HG02884 (cell line): Measurements from ENCODE around the gene HAGH.

Experiments used
- ATAC-seq: cut with Tn5 transposase; IDR thresholded peaks from one replicate; pipeline ENCODE4 v1.9.1; 2021; ENCODE audit warnings: mild to moderate bottlenecking, moderate library complexity; ENCODE audit not compliant: unreplicated experiment

Gene HAGH

DNA sequence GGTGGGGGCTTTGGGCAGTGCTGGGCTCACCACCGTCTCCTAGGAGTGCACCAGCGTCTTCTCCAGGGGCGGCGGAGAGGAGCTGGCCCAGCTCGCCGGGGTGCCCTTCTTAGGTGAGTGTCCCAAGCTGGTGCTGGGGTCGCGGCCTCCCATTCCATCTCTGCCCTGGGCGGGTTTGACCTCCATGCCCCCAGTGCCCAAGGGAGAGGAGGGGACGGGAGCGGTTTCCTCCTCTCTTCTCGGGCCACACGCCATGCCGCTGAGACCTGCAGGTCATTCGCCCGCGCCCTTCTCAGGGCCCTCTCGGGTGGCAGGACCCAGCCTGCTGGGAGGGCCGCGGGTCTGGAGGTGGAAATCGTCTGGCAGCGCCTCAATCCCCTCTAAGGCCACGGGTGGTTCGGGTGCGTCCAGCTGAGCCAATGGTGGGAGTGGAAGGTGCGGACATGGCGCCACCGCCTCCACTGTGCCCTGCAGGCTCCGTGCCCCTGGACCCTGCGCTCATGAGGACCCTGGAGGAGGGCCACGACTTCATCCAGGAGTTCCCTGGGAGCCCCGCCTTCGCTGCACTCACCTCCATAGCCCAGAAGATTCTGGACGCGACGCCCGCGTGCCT lies 38.4 kb downstream of the HAGH start:
- ATAC-seq = no peak

DNA sequence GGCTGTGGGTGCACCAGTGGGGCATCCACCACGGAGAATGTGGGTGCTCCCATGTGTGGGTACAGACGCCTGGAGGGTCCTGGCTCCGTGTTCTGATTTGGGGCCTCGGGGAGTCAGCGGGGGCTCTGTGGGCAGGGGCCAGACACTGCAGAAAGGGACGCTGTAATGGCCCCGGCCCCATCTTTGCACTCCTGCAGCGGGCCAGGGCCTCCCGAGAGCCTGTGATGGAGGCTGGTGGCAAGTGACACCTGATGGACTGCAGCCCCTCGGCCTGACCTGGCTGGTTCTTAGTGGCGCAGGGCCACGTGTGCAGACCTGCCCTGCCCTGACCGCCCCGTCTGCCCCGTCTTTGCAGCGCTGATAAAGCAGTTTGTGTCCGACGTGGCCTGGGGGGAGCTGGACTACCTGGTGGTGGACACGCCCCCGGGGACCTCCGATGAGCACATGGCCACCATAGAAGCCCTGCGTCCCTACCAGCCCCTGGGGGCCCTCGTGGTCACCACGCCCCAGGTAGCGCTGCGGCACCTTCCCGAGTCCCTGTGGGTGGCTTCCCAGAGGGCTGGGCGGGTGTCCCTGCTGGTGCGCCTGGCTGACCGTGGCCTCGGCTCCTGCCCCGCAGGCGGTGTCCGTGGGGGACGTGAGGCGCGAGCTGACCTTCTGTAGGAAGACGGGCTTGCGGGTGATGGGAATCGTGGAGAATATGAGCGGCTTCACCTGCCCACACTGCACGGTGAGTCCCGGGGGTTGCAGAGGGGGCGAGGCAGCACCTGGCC lies 39.1 kb downstream of the HAGH start:
- ATAC-seq = no peak

DNA sequence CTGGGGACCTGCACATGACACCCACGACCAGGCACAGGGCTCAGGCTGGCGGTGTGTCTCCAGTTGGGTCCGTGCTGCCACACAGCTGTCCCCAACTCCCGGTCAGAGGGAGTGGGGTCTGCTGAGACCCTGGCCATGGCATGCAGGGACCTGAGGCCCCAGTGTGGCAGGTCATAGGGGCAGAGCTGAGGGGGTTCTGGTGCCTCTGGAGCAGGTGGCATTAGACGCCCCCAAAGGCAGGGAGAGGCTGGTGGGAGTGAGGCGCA lies 39.6 kb downstream of the HAGH start:
- ATAC-seq = no peak

DNA sequence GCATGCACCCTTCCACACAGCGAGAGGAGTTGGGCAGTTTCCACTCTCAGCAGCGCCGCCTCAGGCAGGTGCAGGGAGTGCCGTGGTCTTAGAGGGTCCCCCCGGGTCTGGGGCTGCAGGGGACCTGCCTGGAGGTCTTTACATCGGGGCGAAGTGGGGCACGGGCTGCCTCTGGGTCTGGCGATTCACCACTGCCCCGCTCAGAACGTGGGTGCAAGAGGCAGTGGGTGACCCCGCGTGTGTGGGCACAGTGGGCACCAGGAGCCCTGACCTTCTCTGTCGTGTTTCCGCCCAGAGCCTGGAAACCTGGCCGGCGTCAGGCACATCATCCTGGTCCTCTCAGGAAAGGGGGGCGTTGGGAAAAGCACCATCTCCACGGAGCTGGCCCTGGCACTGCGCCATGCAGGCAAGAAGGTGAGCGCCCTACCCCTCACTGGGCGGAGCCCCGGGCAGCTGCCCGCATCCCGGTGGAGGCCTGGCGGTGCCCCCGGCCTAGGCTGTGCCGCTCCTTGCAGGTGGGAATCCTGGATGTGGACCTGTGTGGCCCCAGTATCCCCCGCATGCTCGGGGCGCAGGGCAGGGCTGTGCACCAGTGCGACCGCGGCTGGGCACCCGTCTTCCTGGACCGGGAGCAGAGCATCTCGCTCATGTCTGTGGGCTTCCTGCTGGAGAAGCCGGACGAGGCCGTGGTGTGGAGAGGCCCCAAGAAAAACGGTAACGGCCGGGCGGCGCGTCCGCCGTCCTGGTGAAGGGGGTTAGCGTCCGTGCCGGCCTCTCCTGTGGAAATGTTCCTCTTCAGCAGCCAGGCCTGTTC lies 40.2 kb downstream of the HAGH start:
- no peak for ATAC-seq

- ATAC-seq = no peak
Measured at GRCh38 chr16:1785846-1786170, 40.8 kb downstream of the HAGH start.

DNA sequence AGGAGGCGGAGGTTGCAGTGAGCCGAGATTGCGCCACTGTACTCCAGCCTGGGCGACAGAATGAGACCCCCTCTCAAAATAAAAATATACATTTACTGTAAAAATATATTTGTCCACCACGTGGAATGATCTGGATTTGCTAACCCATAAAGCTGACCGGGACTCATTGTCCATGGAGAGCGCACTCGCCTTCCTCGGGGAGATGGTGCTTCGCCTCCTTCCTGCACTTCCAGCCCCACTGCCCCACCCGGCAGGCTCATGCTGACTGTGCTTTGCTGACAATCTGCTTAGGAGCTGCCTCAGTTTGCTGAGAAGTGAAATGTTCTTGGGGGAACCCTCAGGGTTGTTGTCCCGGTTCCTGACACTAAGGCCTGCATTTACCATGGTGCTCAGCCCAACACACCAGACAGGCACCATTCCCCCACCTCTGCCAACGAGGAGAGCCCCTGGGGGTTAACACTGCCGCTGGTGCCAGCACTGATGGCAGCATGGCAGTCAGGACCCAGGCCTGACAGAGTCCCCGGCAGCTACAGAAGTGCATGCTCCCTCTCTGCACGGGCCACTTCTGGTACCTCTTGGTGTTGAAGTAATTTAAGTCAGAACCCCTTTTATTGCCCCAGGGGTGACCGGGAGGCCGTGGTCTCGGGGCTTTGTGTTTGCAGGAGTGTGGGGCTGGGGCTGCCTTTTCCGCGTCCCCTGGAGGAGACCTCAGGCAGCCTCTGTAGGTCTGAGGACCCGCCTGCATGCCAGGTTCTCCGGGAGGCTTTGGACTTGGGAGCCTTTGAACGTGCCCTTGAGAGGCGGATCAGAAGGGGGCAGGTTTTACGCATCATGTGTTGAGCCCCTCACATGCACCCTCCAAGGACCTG lies 41.4 kb downstream of the HAGH start:
- no peak for ATAC-seq

GRCh38 chr16:1782408-1783264 lies 44.0 kb downstream of the HAGH start, which contains the start of the genes NUBP2 and SPSB3:
TSS of gene NUBP2 (plus strand) at chr16:1782960. CDS start at chr16:1783021, 61 bp downstream.
TSS of gene SPSB3 (minus strand) at chr16:1782571. CDS start at chr16:1781483, 1,088 bp downstream.
- peak; percentile 78 for ATAC-seq

DNA sequence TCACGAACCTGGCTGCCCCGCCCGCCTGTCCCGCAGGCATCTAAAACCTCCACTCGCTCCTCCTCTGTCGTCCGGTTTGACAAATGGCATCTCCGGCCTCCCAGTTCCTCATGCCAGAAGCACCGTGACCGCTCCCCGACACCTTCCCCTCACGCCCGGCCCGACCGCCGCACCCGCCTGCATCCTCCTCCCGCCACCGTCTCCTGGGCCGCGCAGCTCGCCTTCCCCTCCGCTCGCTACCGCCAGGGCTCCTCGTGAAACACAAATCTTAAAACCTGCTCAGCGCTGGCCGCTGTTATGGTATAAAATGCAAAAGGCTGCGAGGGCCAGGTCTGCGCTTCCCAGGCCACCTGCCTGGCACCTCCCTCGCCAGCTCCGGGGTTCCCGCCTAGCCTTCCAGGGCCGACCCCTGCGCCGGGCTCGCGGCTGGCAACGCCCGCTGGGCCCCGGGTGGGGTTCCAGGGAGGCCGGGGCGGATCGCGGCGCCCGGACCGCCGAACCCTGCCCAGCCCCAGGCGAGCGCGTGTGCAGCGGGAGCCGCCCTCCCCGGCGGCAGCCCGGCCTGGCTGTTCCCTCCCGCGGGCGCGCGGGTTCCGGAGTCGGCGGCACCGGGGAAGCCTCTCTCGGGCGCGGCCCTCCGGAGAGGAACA lies 44.7 kb downstream of the HAGH start:
- ATAC-seq = peak; percentile 3

- ATAC-seq = no peak
Measured at GRCh38 chr16:1781254-1781653, 45.4 kb downstream of the HAGH start.

DNA sequence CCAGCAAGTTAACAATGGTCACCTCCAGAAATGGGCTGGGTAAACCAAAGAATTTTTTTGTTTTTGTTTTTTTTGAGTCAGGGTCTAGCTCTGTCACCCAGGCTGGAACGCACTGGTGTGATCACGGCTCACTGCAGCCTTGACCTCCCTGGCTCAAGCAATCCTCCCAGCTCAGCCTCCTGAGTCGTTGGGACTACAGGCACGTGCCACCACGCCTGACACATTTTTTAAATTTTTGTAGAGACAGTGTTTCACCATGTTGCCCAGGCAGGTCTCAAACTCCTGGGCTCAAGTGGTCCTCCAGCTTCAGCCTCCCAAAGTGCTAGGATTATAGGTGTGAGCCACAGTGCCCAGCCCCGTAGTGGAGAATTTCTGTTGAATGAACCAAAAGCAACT lies 46.0 kb downstream of the HAGH start:
- ATAC-seq = no peak

- no peak for ATAC-seq
Measured at GRCh38 chr16:1779741-1780676, 46.6 kb downstream of the HAGH start.

DNA sequence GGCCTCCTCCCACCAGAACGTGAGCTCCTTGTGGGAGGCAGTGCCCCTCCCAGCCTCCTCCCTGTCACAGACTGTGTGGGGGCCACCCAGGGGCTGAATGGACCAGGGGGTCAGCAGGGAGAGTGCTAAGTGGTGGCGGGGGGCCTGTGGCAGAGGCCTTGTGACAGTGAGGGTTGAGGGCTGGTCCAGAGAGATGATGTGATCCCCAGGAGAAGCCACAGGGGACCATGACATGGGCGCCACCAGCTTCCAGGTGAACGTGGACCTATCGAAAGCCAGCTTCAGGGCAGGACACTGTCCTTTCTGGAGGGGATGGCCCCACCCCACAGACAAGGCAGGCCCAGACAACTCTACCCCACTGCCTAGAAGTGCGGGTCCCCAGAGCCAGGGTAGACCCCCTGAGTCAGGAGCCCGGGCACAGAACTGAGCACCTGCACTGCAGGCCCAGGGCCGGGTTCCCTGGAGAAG lies 47.4 kb downstream of the HAGH start:
- no peak for ATAC-seq

DNA sequence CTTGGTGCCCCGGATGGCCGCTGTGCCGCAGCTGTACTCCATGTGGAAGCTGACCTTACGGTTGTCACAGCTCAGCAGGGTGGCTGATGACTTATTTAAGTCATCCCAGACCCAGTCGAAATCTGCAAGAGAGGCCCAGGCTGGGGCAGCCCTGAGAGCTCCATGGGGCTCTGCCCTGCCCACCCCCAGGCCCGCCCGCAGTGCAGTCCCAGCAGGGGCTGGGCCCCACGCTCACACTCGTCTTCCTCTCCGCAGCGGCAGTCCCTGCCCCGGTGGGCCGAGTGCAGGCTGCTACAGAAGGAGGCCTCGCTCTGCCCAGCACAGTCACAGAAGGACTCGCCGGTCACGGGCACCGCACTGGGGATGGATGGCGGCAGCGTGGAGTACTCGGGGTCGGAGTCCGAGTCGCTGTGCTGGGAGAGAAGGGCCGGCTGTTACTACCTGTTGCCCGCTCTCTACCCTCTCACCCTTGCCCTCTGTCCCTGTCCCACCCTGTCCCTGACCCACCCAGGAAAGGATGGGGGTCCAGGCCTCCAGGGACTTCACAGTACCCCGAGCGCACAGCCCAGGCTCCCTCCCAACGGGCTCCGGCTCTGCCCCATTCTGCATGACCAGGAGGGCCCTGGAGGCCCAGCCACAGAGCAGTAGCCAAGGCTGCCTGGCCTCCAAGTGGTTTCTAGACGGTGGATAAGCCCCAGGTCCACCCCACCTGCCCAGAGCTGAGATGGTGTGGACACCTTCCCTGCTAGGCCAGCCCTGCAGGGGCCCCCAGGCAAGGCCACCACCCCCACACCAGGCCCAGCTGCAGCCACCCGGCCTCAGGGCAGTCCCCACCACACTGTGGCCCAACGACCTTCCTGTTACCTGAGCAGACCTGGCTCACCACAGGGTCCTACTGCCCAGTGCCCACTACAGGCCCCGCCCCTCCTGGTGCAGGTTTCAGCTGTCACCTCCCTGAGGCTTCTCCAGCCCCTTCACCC lies 48.1 kb downstream of the HAGH start:
- ATAC-seq = no peak

- ATAC-seq = no peak
Measured at GRCh38 chr16:1777375-1778199, 49.0 kb downstream of the HAGH start.

DNA sequence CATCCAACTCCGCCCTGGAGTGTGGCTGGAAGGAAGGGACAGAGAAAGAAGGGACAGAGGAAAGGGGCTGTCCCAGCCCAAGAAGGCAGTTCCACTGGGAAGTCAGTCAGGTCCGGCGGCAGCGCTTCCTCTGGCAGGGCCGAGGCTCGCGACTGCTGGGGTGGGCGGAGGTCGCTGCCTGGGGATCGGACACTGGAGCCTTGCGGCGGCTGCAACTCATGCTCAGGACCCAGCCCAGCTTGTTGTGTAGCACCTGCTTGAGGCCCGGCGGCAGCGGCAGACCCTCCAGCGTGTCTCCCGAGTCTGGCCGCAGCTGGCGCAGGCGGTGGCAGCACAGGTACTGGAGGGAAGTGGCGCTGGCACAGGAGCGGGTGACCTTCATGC lies 49.6 kb downstream of the HAGH start:
- ATAC-seq = no peak

- ATAC-seq = no peak
Measured at GRCh38 chr16:1776672-1776955, 50.0 kb downstream of the HAGH start.
